Pons (tissue), 1 donor: Measurements from ENCODE around the gene DPP6.
A peak's percentile ranks its signal among the peaks of the same experiment; 100 is the strongest.

ENCODE experiments used
- DNase-seq: peaks from one replicate; pipeline ENCODE4 v3.0.0-alpha.2; 2016; ENCODE audit warnings: low spot score

The DPP6 gene

DNA sequence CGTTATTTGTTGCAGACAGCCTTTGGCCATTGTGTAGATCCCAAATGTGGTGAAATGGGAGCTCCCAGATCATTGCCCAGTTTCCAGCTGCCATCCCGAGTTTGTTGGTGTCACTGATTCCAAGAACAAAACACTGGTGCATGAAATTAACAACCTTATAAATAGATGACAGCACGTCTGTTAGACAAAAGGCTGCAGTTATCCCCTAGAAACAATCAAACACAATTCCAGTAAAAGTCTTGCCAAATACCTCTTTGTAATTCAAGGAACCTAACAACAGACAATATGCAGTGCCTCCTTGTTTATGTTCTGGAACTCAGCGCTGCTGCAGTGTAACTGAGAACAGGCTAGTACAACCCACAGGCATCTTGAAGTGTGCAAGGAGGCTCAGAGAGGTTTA lies 546.2 kb downstream of the DPP6 start:
- peak; percentile 84 for DNase-seq

- no peak for DNase-seq
These were observed 546.7 kb downstream of the DPP6 start for GRCh38 chr7:154598864-154599263.

- DNase-seq: peak; percentile 0
These were observed 558.7 kb downstream of the DPP6 start for GRCh38 chr7:154610903-154611302.

DNA sequence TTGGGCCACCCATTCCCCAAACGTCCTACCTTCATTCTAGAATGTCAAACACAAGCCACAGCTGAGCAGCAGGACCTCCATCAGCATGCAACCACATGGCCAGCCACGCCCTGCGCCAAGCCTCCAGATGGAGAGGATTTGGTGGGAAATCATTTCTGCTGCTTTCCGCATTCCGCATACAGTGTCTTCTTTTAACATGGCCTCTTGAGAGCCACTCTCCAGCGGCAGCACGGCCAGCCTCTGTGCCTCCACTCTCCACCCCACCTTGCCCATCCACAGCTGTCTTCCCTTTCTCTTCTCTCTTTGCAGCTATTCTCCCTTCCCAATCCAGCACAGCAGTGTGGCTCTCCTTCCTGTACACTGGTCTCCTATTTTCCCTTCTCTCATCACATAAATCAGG lies 561.6 kb downstream of the DPP6 start:
- peak; percentile 0 for DNase-seq

- peak; percentile 0 for DNase-seq
These were observed 568.0 kb downstream of the DPP6 start for GRCh38 chr7:154620141-154620755.

DNA sequence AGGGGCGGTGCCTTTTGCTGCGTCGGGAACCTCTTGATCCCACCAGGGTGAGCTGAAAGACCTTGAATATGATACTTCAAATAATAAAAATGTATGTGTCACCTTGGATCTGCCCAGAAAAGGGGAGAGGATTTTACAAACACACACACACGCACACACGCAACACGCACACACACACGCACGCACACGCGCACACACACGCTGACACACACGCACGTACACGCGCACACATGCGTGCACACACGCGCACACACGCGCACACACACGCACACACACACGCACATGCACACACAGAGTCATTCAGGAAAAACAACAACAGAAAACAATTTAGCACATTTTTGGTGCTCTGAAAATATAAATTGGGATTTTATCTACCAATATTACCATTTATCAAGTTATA lies 571.2 kb downstream of the DPP6 start:
- no peak for DNase-seq

- DNase-seq: no peak
These were observed 575.6 kb downstream of the DPP6 start for GRCh38 chr7:154627646-154628290.

DNA sequence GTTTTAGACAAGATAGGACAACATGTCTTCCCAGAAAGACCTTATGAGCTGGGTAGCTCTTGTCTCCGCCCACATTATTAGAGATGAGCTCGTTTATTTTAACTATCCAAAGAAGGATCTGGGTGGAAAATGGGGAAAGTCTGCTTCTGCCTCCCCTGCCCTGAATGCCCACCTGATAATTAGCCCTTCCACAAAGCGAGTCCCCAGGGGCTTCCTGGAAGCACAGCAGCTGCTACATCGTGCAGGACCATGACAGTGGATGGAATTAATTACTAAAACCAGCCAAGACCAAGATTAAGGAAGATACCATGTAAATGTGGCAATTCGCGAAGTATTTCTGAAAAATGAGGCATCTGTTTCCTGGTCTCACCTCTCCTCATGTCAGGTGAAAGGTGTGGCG lies 576.4 kb downstream of the DPP6 start:
- no peak for DNase-seq

- no peak for DNase-seq
These were observed 579.0 kb downstream of the DPP6 start for GRCh38 chr7:154631162-154631561.

GRCh38 chr7:154633641-154634040 lies 581.4 kb downstream of the DPP6 start:
- DNase-seq: no peak

- no peak for DNase-seq
These were observed 586.1 kb downstream of the DPP6 start for GRCh38 chr7:154638286-154638685.

DNA sequence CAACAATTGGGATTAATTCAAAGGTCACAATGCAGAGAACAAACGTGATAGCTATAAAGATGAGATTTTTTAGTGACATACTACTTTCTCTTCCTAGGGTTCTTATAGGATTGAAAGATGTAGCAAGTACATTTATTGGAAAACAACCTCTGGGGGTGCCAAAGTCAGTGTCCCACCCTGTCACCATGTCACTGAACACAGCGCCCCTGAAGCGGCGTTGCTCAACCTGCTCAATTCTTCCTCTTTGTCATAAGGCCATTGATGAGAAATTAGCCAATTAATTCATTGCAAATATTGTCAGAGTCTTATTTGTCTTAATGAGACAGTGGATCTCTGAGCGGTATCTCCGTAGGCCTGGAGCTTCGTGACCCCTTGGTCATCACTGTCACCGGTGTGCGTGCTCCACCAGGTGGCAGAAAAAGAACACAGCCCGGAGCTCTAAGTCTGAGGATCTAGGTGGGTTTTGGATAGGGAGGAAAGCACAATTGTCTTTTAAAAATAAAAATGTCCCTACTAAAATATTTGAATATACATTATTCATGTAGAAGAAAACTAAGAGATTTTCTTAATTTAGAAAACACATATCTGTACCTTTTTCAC lies 588.2 kb downstream of the DPP6 start:
- peak; percentile 54 for DNase-seq

DNA sequence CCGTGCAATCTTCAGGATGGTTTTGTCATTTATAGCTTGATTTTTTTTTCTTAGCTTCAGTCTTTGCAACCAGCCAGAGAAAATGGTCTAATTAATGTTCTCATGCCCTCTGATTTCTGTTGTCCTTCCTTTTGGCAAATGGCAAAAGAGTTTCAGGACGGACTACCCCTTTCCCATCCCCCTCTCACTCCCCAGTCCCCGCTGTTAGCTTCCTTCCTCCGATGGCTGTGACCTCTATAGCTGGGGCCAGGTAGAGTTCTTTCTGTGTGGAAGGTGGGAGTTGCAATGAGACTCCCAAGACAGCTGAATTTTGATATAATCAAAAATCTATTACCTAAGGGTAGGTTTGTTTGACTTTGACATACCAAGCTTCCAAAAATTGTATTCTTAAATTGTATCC lies 588.7 kb downstream of the DPP6 start:
- DNase-seq: no peak

GRCh38 chr7:154644366-154644765 lies 592.2 kb downstream of the DPP6 start:
- DNase-seq: no peak

DNA sequence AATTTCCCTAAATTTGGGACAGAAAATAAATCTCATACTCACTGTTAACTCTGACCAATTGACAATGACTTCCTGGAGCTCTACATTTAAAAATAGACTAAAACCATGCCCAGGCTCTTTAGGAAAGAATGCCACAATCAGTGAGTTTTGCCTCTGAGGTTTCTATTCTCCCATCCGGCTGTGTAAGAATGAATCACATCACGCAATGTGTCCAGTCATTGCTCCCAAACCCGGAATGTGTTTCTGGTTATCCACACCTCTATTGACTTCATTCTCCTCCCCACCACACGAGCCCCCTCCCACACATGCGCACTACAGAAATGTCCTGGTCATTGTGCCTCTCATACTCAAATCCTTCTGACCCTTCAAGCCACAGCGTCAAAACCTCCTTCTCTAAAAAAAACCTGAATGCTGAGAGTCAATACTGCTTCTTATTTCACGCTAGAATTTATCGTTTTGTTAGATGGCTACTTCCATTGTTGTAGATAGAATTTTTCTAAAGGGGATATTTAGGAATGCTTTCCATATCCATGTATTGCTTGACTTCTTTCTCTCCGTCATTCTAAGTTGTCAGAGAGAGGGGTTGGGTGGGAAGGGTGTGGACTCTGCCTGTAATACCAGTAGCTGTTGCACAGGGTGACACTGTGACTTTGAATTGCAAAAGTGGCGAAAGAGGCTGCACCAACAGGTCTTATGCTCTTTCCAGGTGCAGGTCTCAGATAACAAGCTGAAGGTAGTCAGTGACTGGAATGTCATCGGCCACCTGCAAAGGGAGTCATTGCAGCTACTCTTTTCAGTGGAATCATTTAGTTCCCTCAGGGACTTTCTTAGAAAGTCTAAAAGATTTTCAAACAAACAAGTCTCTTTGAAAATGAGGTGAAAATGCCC lies 594.2 kb downstream of the DPP6 start:
- DNase-seq: no peak

DNA sequence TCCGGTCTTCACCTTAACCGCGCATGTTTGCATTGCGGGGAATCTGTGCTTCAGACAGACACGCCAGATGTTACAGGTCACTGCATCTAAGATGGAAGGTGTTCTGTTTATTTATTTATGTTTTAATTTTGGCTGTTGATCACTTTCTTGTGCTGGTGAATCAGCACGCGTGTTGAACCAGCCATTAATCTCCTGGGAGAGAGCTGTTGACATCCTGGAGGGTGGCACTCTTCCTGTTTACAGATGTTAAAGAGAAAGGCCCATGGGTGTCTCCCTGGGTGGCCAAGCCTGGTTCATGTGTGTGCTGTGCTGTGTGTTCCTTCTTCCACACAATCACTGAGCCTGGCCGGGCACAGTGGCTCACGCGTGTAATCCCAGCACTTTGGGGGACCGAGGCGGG lies 595.4 kb downstream of the DPP6 start:
- DNase-seq: no peak

- no peak for DNase-seq
These were observed 596.8 kb downstream of the DPP6 start for GRCh38 chr7:154649015-154649414.

- no peak for DNase-seq
These were observed 597.2 kb downstream of the DPP6 start for GRCh38 chr7:154649434-154649833.

GRCh38 chr7:154650275-154650674 lies 598.1 kb downstream of the DPP6 start:
- DNase-seq: no peak

DNA sequence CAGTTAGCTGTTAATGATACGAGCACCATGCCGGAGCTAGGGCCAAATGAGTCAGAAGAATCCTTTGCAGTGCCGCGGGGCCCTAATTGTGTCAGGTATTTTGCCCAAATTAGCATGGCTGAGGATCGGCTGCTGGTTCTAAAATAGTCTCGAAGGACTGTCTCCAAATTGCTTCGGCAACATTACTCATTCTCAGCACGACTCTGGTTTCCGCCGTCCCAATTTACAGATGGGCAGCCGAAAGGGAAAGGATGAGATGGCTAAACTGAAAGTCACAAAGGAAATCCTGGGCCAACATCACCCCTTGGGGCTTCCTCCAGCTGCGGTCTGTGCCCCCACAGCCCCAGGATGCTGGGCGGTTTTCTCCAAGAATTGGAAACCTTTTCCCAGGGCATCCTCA lies 599.3 kb downstream of the DPP6 start:
- no peak for DNase-seq

- no peak for DNase-seq
These were observed 600.4 kb downstream of the DPP6 start for GRCh38 chr7:154652564-154652963.

- DNase-seq: no peak
These were observed 601.1 kb downstream of the DPP6 start for GRCh38 chr7:154653281-154653680.

GRCh38 chr7:154656618-154657017 lies 604.4 kb downstream of the DPP6 start:
- DNase-seq: no peak
